GM12878 (cell line): ENCODE measurements around the gene TMED3. TPM values are rescaled to one million over a fixed set of nuclear protein-coding genes. Genes with fewer than 3 reads are reported as not detected.

Experiments used
- ATAC-seq: fragments of 200-7000 bp; cut with Tn5 transposase; 3 replicates; pipeline ENCODE4 v1.9.1; 2020; ENCODE audit warnings: mild to moderate bottlenecking, moderate library complexity
- BruUV-seq: library from RNA; stranded (reverse); fragments of 400-500 nt; replicated peaks from 2 replicates; lab custom pipeline; 2021; lab: Mats Ljungman, UMichigan
- CTCF ChIA-PET: fragments of 300-600 bp; sonication (Branson Sonifier 250); formaldehyde crosslinking; extraction: SDS; loops from one replicate; lab custom pipeline; 2021; ENCODE audit warnings: inconsistent platforms; lab: Yijun Ruan, JAX
- POLR2A ChIA-PET: fragments of 350-600 bp; formaldehyde crosslinking; extraction: SDS; loops from one replicate; lab custom pipeline; 2021; ENCODE audit warnings: inconsistent platforms; lab: Charles Lee
- RAD21 ChIA-PET: fragments of 300-600 bp; sonication (Branson Sonifier 250); formaldehyde crosslinking; loops from one replicate; lab custom pipeline; 2023; ENCODE audit warnings: antibody characterized with exemption; ENCODE audit not compliant: unreplicated experiment; lab: Charles Lee
- SMC1A ChIA-PET: fragments of 300-600 bp; sonication (Branson Sonifier 250); formaldehyde crosslinking; loops from one replicate; lab custom pipeline; 2023; ENCODE audit not compliant: unreplicated experiment, uncharacterized antibody; lab: Charles Lee
- DNase-seq: peaks from one replicate; pipeline ENCODE4 v3.0.0-alpha.2; 2011; ENCODE audit warnings: low read depth, low spot score
- FAIRE-seq: peaks from 3 replicates; lab custom pipeline; 2011; peaks lifted over from hg19 to GRCh38; lab: Jason Lieb, UNC
- H2AFZ ChIP-seq: 2 replicates; pipeline ENCODE4 v1.6.0; 2011; ENCODE audit warnings: low read depth, low read length, control low read depth; ENCODE audit not compliant: control insufficient read depth
- H3K27ac ChIP-seq: 2 replicates; pipeline ENCODE4 v1.5.1; 2011; ENCODE audit warnings: control low read depth; ENCODE audit not compliant: control insufficient read depth, insufficient read depth
- H3K27me3 ChIP-seq, 2 experiments: replicated peaks in 1 of 2; 2 replicates each; pipeline versions ENCODE4 v1.6.0 to v1.6.1; 2011; ENCODE audit warnings: low read length in 1 of 2; ENCODE audit not compliant: control insufficient read depth in 2 of 2, insufficient read depth in 2 of 2
- H3K36me3 ChIP-seq, 2 experiments: 2 replicates each; pipeline ENCODE4 v1.5.1; 2011; ENCODE audit warnings: low read length in 1 of 2; ENCODE audit not compliant: control insufficient read depth in 2 of 2, insufficient read depth in 2 of 2
- H3K4me1 ChIP-seq: 2 replicates; pipeline ENCODE4 v1.6.1; 2011; ENCODE audit warnings: mild to moderate bottlenecking, low read length, moderate library complexity, mixed read lengths; ENCODE audit not compliant: control insufficient read depth, insufficient read depth
- H3K4me2 ChIP-seq: 2 replicates; pipeline ENCODE4 v1.6.0; 2011; ENCODE audit warnings: control low read depth; ENCODE audit not compliant: control insufficient read depth, insufficient read depth
- H3K4me3 ChIP-seq: fragments of 200-600 bp; sonication (generic); 2 replicates; pipeline ENCODE4 v1.5.1; 2016
- H3K79me2 ChIP-seq: 2 replicates; pipeline ENCODE4 v1.6.0; 2011; ENCODE audit warnings: low read length; ENCODE audit not compliant: control insufficient read depth, insufficient read depth
- H3K9ac ChIP-seq: 2 replicates; pipeline ENCODE4 v1.8.0; 2011; ENCODE audit warnings: low read length, control low read depth, mixed read lengths; ENCODE audit not compliant: control insufficient read depth, insufficient read depth
- H3K9me3 ChIP-seq: replicated peaks from 3 replicates; pipeline ENCODE4 v1.5.1; 2011; ENCODE audit warnings: mild to moderate bottlenecking, low read length; ENCODE audit not compliant: control insufficient read depth, insufficient read depth
- H4K20me1 ChIP-seq: 2 replicates; pipeline ENCODE4 v1.6.0; 2011; ENCODE audit not compliant: control insufficient read depth, insufficient read depth
- CREM ChIP-seq: IDR thresholded peaks from 2 replicates; pipeline ENCODE4 v1.6.1; 2014; ENCODE audit warnings: antibody characterized with exemption, low read depth
- EED ChIP-seq: sonication (generic); IDR thresholded peaks from 2 replicates; pipeline ENCODE4 v1.6.1; 2016; ENCODE audit warnings: antibody characterized with exemption, low read depth
- ELK1 ChIP-seq: IDR thresholded peaks from 2 replicates; pipeline ENCODE4 v1.6.1; 2012; ENCODE audit warnings: low read depth, low read length, improper control_type of control experiment
- EZH2 ChIP-seq: IDR thresholded peaks from 2 replicates; pipeline ENCODE4 v1.6.1; 2012; ENCODE audit warnings: low read depth, mild to moderate bottlenecking, control low read depth, inconsistent platforms, low read length, borderline replicate concordance; ENCODE audit not compliant: control insufficient read depth
- GABPA ChIP-seq: IDR thresholded peaks from 2 replicates; pipeline ENCODE4 v1.6.1; 2014; ENCODE audit warnings: antibody characterized with exemption, low read depth, mild to moderate bottlenecking, inconsistent platforms
- IKZF1 ChIP-seq: fragments of 450-650 bp; conservative IDR thresholded peaks from 2 replicates; pipeline ENCODE4 v1.6.1; 2017; ENCODE audit warnings: antibody characterized with exemption, mild to moderate bottlenecking
- KLF5 ChIP-seq: fragments of 450-650 bp; IDR thresholded peaks from 2 replicates; pipeline ENCODE4 v1.6.1; 2014; ENCODE audit warnings: mild to moderate bottlenecking; ENCODE audit not compliant: partially characterized antibody
- SP1 ChIP-seq: IDR thresholded peaks from one replicate; pipeline ENCODE4 v1.6.1; 2011; ENCODE audit warnings: low read depth, low read length
- SRF ChIP-seq, 2 experiments: IDR thresholded peaks; 2 replicates each; pipeline ENCODE4 v1.6.1; 2011; ENCODE audit warnings: low read depth in 2 of 2, low read length in 2 of 2, mild to moderate bottlenecking in 1 of 2, moderate library complexity in 1 of 2
- YY1 ChIP-seq: IDR thresholded peaks from 2 replicates; pipeline ENCODE4 v1.6.1; 2011; ENCODE audit warnings: low read depth, mild to moderate bottlenecking, low read length
- WGBS: methylation state at CpG from one replicate; pipeline ENCODE4 v1.1.6; 2016; ENCODE audit warnings: low lambda C conversion rate; ENCODE audit not compliant: insufficient replicate concordance, insufficient coverage; ENCODE audit errors: missing lambda C conversion rate; 5-methylcytosine and 5-hydroxymethylcytosine counted together
- in situ Hi-C: fragments of 300-500 bp; cut with MboI; formaldehyde crosslinking; loops from 9 replicates; pipeline ENCODE4 v1.14.3; 2018; ENCODE audit warnings: mixed read lengths
- intact Hi-C: fragments of 100-400 bp; cut with micrococcal nuclease; formaldehyde crosslinking; loops from one replicate; pipeline ENCODE4 v1.14.2; 2022; ENCODE audit not compliant: unreplicated experiment
- polyA plus RNA-seq, 11 experiments: library from polyadenylated mRNA; depleted of rRNA in 4 of 11; unstranded in 6 of 11; stranded (reverse) in 5 of 11; fragments of >200 nt; fragmentation: Nextera tagmentation in 4 of 11; fragmentation: Illumina TruSeq in 1 of 11; extraction: Ambion mirVana in 4 of 11; extraction: Trizol in 1 of 11; gene quantifications; 1 replicate in 1 of 11; 2 replicates in 10 of 11; pipeline versions ENCODE4 v1.2.1 to v1.2.3, GENCODE V29; 2011 to 2016; ENCODE audit warnings: inconsistent platforms in 2 of 11, missing spikeins in 2 of 11, low read depth in 1 of 11
- total RNA-seq, 4 experiments: library from RNA; depleted of rRNA in 3 of 4; stranded (reverse); fragments of >200 nt in 3 of 4; fragmentation: Illumina TruSeq in 1 of 4; extraction: Trizol in 1 of 4; gene quantifications; 2 replicates each; pipeline versions ENCODE4 v1.2.1 to v1.2.3, GENCODE V29; 2013 to 2021

Gene TMED3
- total and polyA plus RNA-seq, 10 of the 15 experiments (the other 5 are each of a cell fraction or from before 2014, with no cell fraction given) = 7.6 to 95.8 (median 54.9) TPM

GRCh38 chr15:79314811-79315210, 3.9 kb downstream of the TMED3 start:
- Histone ChIP-seq H3K27me3 (no peaks in the 10 kb centered on the region), H3K27ac (no peak overlapping the region), H2AFZ (no peak overlapping the region), H4K20me1 (peaks cover 10% of the 10 kb centered on the region; the same call in 1 of the 2 replicates), H3K4me3 (no peak overlapping the region), H3K9me3 (no peaks in the 10 kb centered on the region), H3K9ac (no peak overlapping the region), H3K36me3 (peaks cover 9 to 40% of the 10 kb centered on the region in 2 experiments), H3K4me2 (no peak overlapping the region), H3K4me1 (peaks cover 18% of the 10 kb centered on the region), H3K79me2 (peaks cover 30% of the 10 kb centered on the region)
- ChIA-PET SMC1A (interaction anchor here (0.7 to 1.4 kb wide), 3 partner anchors 9 to 1036 kb away, joined by 3 read pairs; no protein-coding TSS in a partner anchor), CTCF (interaction anchor here (1.0 to 2.1 kb wide), 2 partner anchors 25 to 67 kb away, joined by 3 to 6 read pairs; no protein-coding TSS in a partner anchor), POLR2A (no interaction called here), RAD21 (no interaction called here)
- intact Hi-C loops (no loop called here), in situ Hi-C loops (no loop called here)
- BruUV-seq = no TSS peak
- no peak for DNase-seq
- 87% methylated on average over 6 of the region's 6 CpGs for WGBS
- FAIRE-seq = no peak
- TF ChIP-seq IKZF1 = no peak
- no peak for TF ChIP-seq YY1
- TF ChIP-seq EED = no peak
- no peak for TF ChIP-seq ELK1
- TF ChIP-seq KLF5 = no peak
- no peak for TF ChIP-seq SRF (IDR thresholded peaks at IDR 0.05; ENCODE audit: low read depth in 2 of 2, low read length in 2 of 2)
- no peak for TF ChIP-seq GABPA
- no peak for TF ChIP-seq EZH2
- no peak for TF ChIP-seq CREM
- TF ChIP-seq SP1 = no peak
- ATAC-seq = no peak
